RWPE1 (cell line): ENCODE measurements around the gene B3GALT6.

ENCODE experiments used
- CTCF ChIA-PET: fragments of 350-600 bp; sonication (Branson Sonifier 250); formaldehyde crosslinking; extraction: SDS; loops from one replicate; lab custom pipeline; 2021; lab: Yijun Ruan, JAX
- POLR2A ChIA-PET: fragments of 400-600 bp; formaldehyde crosslinking; extraction: SDS; loops from one replicate; lab custom pipeline; 2020; ENCODE audit warnings: antibody characterized with exemption; ENCODE audit not compliant: low non-redundant PET; lab: Yijun Ruan, JAX
- DNase-seq: peaks from one replicate; pipeline ENCODE4 v3.0.0; 2012; ENCODE audit warnings: low spot score
- H3K27ac ChIP-seq: fragments of 450-650 bp; 2 replicates; pipeline ENCODE4 v1.5.1; 2017
- TF ChIP-seq, protein P1 (sequence below): fragments of 450-650 bp; conservative IDR thresholded peaks from 2 replicates; pipeline ENCODE4 v1.5.1; 2017; ENCODE audit warnings: low read depth, mild to moderate bottlenecking

Gene B3GALT6

DNA sequence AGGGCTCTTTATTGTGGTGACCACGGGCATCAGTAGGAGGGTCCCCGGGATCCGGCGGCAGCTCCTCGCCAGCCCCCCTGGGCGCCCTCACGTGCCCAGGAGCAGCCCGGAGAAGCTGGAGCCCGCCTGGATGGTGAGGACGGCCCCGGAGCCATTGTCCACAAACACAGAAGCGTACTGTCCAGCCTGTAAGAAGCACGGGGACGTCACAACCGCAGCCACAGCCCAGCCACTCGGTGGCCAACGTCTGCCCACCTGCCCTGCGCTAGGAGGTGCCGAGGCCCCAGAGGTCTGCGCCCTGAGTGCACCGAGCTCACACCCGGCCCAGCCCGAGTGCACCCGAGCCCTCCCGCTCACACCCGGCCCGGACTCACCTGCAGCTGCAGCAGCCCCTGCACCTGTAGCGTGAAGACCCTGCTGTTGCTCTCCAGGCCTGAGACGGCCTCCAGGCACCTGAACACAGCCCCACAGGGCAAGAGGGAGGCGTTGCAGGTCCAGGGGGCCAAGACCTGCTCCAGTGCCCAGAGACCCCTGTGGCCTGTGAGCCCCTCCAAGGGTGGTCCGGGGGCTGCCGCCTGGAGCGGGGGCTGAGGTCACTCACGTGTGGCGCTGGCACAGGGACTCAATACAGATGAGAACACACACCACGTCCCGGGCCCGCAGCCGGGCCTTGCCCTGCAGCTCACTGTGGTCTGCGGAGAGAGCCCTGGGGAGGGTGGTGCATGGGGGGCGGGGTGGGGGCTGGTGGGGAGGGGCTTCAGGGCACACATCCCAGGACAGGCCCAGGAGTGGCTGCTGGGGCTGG lies 10.6 kb downstream of the B3GALT6 start:
- CTCF ChIA-PET = interaction anchor here (0.7 kb wide), 1 partner anchor 120 kb away, joined by 3 read pairs; no protein-coding TSS in a partner anchor
- no peak for DNase-seq
- no peak overlapping the region for H3K27ac ChIP-seq
- POLR2A ChIA-PET = interaction anchor here (0.6 kb wide), 1 partner anchor 276 kb away, joined by 3 read pairs; no protein-coding TSS in a partner anchor
- TF ChIP-seq, protein P1, sequence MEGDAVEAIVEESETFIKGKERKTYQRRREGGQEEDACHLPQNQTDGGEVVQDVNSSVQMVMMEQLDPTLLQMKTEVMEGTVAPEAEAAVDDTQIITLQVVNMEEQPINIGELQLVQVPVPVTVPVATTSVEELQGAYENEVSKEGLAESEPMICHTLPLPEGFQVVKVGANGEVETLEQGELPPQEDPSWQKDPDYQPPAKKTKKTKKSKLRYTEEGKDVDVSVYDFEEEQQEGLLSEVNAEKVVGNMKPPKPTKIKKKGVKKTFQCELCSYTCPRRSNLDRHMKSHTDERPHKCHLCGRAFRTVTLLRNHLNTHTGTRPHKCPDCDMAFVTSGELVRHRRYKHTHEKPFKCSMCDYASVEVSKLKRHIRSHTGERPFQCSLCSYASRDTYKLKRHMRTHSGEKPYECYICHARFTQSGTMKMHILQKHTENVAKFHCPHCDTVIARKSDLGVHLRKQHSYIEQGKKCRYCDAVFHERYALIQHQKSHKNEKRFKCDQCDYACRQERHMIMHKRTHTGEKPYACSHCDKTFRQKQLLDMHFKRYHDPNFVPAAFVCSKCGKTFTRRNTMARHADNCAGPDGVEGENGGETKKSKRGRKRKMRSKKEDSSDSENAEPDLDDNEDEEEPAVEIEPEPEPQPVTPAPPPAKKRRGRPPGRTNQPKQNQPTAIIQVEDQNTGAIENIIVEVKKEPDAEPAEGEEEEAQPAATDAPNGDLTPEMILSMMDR = no peak

DNA sequence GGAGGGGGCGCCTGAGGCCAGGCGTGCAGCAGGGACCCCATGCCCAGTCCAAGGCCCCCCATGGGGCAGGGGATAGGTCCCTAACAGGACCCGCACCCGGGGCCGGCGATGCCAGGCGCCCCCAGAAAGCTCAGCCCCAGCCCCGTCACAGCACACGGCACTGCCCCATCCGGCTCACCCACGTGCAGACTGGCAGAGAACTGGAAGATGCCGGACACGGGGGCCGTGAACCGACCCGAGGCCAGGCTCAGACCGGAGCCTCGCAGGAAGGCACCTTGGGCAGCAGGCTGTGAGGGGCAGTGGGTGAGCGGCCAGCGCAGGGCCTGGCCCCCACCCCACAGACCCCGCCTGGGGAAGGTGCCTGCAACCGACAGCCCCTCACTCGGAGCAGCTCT lies 11.2 kb downstream of the B3GALT6 start:
- POLR2A ChIA-PET = no interaction called here
- H3K27ac ChIP-seq = no peak overlapping the region
- no peak for DNase-seq
- TF ChIP-seq, protein P1 = no peak
- CTCF ChIA-PET = no interaction called here

DNA sequence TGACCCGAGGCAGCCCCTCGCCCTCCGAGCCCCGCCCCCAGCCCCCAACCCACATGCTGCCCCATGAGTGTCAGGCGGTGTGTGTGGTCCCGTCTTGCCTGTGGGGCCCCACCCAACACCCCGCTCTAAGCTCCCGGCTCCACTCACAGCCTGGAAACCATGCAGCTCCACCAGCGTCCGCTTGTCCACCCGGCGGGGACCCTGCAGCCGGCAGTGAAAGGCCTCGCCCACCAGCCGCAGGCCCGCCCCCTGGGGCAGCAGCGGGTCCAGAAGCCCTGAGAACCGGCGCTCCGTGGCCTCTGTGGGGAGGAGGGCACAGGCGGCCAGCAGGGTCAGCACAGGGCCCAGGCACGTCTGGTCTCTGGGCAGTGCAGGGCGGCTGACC lies 11.8 kb downstream of the B3GALT6 start:
- H3K27ac ChIP-seq = no peak overlapping the region
- no peak for DNase-seq
- ChIA-PET POLR2A (interaction anchor here (0.7 kb wide), 1 partner anchor 34 kb away, joined by 4 read pairs; no protein-coding TSS in a partner anchor), CTCF (no interaction called here)
- TF ChIP-seq, protein P1 = no peak

DNA sequence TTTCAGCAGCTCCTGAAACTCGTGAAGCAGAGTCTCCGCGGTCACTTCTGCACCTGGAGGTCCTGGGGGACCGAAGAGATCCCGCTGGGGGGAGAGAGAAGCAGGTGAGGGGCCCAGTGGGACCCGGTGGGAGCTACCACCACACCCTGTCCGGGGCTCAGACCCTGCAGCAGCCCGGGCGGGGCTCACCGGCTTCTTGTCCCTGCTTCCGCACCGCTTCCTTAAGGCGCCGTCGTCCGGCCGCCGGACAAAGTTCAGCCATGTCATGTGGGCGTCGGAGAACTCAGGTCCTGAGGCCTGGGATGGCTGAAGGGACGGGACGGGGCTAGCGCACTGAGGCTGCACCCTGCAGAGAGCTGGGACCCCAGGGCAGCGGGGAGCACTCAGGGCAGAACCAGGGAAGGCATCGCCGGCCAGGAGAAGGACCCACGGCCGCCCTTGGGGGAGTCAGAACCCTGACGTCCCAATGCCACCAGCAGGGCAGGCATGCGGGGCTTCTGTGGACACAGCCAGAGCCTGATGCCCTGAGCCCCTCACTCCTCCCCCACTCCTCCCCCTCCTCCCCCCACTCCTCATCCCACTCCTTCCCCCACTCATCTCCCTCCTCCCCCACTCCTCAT lies 12.3 kb downstream of the B3GALT6 start:
- ChIA-PET POLR2A (interaction anchor here (0.7 kb wide), 1 partner anchor 35 kb away, joined by 4 read pairs; no protein-coding TSS in a partner anchor), CTCF (no interaction called here)
- TF ChIP-seq, protein P1 = no peak
- no peak for DNase-seq
- H3K27ac ChIP-seq = no peak overlapping the region

DNA sequence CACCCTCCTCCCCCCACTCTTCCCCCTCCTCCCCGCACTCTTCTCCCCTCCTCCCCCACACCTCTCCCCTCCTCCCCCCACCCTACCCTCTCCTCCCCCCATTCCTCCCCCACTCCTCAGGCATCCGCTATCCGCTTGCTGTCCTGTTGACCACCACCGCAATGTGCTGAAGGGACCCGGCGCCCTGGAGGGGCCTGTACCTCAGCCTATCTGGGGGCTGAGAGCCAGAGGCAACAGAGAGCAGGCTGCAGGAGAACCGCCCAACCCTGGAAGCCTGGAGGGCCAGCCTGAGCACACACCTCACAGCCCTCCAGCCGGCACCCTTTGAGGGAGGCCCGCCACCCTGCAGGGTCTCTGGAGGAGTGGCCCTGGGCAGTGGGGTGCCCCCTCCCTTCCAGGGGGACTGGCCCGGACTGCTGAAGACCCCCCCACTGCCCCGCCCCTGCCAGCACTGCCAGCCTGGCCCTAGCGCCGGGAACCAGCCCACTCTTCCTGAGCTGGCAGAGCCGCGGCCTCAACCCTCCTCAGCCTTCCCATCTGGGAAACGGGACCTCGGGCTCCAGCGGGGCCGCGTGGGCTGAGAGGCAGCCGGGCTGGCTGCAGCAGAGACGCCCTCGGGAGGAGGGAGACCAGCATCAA lies 13.3 kb downstream of the B3GALT6 start:
- no peak overlapping the region for H3K27ac ChIP-seq
- ChIA-PET POLR2A (interaction anchor here (0.9 kb wide), 1 partner anchor 8 kb away, joined by 3 read pairs; no protein-coding TSS in a partner anchor), CTCF (no interaction called here)
- no peak for DNase-seq
- TF ChIP-seq, protein P1 = no peak

DNA sequence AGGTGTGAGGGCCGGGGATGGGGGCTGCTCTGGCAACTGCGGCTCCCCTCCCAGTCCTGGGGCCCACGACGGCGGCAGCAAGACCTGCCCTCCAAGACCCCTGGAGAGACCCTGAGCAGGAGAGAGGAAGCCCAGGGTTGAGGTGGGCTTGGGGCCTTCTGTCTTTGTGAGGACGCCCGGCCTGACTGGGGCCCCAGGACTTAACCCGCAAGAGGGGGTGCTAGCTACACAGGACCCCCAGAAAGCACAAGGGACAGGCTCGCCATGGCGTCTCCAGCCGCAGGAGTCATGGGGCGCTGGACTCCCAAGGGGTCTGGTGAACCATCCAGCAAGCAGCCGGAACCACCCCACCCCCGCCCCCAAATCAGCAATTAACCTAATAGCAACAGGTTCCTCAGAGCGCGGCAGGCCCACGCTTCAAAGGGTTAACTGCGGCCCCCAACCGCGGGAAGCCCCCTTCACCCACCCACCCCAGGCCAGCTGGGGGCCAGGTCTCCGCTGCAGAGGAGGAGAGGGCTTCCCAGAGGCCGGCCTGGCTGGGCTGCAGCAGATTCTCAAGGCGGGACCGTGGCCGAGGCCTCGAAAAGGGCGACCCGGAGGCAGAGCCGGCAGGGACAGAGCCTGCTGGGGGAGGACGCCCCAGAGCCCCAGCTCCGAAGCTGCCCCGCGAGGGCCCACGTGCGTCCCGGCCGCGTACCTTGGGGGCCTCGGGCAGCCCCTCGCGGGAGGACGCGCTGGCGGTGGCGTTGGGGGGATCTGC lies 14.0 kb downstream of the B3GALT6 start:
- H3K27ac ChIP-seq = no peak overlapping the region
- CTCF ChIA-PET = no interaction called here
- POLR2A ChIA-PET = interaction anchor here (0.9 kb wide), 1 partner anchor 9 kb away, joined by 3 read pairs; no protein-coding TSS in a partner anchor
- no peak for DNase-seq
- TF ChIP-seq, protein P1 = no peak
